BE2C (cell line): Measurements from ENCODE around the gene ASTN1.

ENCODE experiments used
- DNase-seq: peaks from one replicate; pipeline ENCODE4 v3.0.0-alpha.2; 2020
- H3K27me3 ChIP-seq: fragments of 250-450 bp; sonication (Bioruptor Pico); 2 replicates; pipeline ENCODE4 v1.5.1; 2020; ENCODE audit warnings: mild to moderate bottlenecking
- H3K36me3 ChIP-seq: fragments of 250-450 bp; sonication (Bioruptor Pico); 2 replicates; pipeline ENCODE4 v1.5.1; 2020; ENCODE audit warnings: mild to moderate bottlenecking
- H3K4me1 ChIP-seq: fragments of 250-450 bp; sonication (Bioruptor Pico); 2 replicates; pipeline ENCODE4 v1.5.1; 2020
- H3K4me3 ChIP-seq: 2 replicates; pipeline ENCODE4 v1.5.1; 2011; ENCODE audit warnings: low read depth, low read length
- H3K9me3 ChIP-seq: fragments of 250-450 bp; sonication (Bioruptor Pico); 2 replicates; pipeline ENCODE4 v1.5.1; 2020
- CTCF ChIP-seq: IDR thresholded peaks from 2 replicates; pipeline ENCODE4 v1.5.1; 2012; ENCODE audit warnings: mild to moderate bottlenecking, low read depth, low read length

Gene ASTN1

GRCh38 chr1:176938375-176938774 is 226.1 kb downstream of the ASTN1 start:
- TF ChIP-seq CTCF = no peak
- no peaks in the 10 kb centered on the region for H3K4me1 ChIP-seq

GRCh38 chr1:176934370-176934769 is 230.1 kb downstream of the ASTN1 start:
- no peaks in the 10 kb centered on the region for H3K36me3 ChIP-seq
- no peak overlapping the region for H3K4me3 ChIP-seq
- no peak for TF ChIP-seq CTCF
- H3K27me3 ChIP-seq = no peaks in the 10 kb centered on the region
- no peaks in the 10 kb centered on the region for H3K9me3 ChIP-seq
- no peaks in the 10 kb centered on the region for H3K4me1 ChIP-seq
- DNase-seq = no peak

More at GRCh38 chr1:176938375-176938774, 226.1 kb downstream of the ASTN1 start:
- no peaks in the 10 kb centered on the region for H3K27me3 ChIP-seq
- H3K4me3 ChIP-seq = no peak overlapping the region
- H3K36me3 ChIP-seq = no peaks in the 10 kb centered on the region
- no peak for DNase-seq
- no peaks in the 10 kb centered on the region for H3K9me3 ChIP-seq

- no peak for TF ChIP-seq CTCF
- no peaks in the 10 kb centered on the region for H3K4me1 ChIP-seq
Observed at GRCh38 chr1:176932114-176933104, 232.1 kb downstream of the ASTN1 start.

GRCh38 chr1:176931526-176931925 is 233.0 kb downstream of the ASTN1 start:
- Histone ChIP-seq H3K9me3 (no peaks in the 10 kb centered on the region), H3K4me1 (no peaks in the 10 kb centered on the region), H3K4me3 (no peak overlapping the region), H3K27me3 (no peaks in the 10 kb centered on the region), H3K36me3 (no peaks in the 10 kb centered on the region)
- no peak for DNase-seq
- no peak for TF ChIP-seq CTCF

More at GRCh38 chr1:176932114-176933104, 232.1 kb downstream of the ASTN1 start:
- no peaks in the 10 kb centered on the region for H3K9me3 ChIP-seq
- H3K27me3 ChIP-seq = no peaks in the 10 kb centered on the region
- no peak for DNase-seq
- no peaks in the 10 kb centered on the region for H3K36me3 ChIP-seq
- no peak overlapping the region for H3K4me3 ChIP-seq

GRCh38 chr1:176926330-176927086 is 238.0 kb downstream of the ASTN1 start:
- Histone ChIP-seq H3K4me1 (no peaks in the 10 kb centered on the region), H3K4me3 (no peak overlapping the region), H3K36me3 (no peaks in the 10 kb centered on the region), H3K9me3 (no peaks in the 10 kb centered on the region), H3K27me3 (no peaks in the 10 kb centered on the region)
- DNase-seq = no peak
- TF ChIP-seq CTCF = no peak
